ENCODE data around the gene HNRNPAB.
"Not testable (repeated sequence)": the region's sequence is repeated elsewhere in the genome, so short reads cannot be mapped to it uniquely, and the experiment has no call there.

Gene HNRNPAB

DNA sequence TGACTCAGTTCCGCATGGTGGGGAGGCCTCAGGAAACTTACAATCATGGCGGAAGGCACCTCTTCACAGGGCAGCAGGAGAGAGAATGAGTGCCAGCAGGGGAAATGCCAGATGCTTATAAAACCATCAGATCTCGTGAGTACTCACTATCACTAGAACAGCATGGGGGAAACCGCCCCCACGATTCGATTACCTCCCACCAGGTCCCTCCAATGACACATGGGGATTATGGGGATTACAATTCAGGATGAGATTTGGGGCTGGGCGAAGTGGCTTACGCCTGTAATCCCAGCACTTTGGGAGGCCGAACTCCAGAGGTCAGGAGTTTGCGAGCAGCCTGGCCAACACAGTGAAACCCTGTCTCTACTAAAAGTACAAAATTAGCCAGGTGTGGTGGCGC lies 6.2 kb upstream of the HNRNPAB start:
- not testable (repeated sequence) for DNase-seq

DNA sequence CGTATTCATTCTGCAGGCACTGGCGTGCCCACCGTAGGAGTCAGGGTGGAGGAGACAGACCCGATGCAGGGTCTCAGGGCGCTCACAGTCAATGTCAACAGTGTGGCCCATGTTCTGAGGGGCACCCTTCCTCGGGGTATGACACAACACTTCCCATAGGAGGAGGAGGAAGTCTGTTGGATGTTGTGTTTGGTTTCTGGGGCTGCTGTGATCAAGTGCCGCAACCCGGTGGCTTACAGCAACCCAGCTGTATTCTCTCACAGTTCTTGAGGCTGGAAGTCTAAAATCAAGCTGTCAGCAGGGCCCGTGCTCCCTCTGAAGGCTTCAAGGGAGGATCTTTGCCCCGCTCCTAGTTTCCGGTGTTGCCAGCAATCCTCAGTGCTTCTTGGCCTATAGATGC lies 5.6 kb upstream of the HNRNPAB start:
- no peak for DNase-seq

DNA sequence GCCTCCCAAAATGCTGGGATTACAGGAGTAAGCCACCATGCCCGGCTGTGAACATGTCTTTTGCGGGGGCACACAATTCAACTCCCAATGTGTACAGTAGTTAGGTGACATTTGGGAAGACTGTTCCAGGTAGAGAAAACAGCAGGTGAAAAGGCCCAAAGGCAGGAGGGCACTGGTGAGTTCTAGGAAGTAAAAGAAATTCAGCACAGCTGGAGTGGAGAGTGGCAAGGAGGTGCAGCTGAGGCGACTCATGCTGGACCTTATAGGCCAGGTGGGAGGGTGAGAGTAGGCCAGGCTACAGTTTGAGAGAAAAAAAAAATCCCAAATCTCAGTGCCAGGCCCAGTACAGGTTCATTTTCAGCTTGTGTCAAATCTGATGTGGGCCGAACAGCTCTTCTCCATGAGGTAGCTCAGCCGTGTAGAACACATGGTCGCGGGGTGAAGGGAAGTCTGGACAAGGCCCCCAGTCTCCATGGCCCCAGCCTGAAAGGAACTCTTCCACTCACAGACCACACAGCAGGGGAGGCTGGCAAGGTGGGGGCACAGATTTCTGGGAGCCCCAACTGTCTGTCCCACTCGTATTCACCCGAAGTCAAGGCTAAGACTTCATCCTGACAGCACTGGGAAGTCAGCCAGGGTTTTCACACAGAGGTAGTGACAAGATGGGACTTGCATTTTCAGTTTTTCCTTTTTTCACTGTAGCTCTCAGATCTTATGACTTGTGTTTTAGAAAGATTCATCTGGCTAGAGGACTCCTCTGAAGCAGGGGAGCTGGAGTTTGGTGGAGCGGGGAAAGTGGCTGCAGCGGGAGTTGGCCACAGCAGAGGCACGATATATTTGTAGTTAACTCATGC lies 4.5 kb upstream of the HNRNPAB start:
- DNase-seq, result no peak

- no peak for DNase-seq
These were observed 3.0 kb upstream of the HNRNPAB start for GRCh38 chr5:178201221-178201926.

DNA sequence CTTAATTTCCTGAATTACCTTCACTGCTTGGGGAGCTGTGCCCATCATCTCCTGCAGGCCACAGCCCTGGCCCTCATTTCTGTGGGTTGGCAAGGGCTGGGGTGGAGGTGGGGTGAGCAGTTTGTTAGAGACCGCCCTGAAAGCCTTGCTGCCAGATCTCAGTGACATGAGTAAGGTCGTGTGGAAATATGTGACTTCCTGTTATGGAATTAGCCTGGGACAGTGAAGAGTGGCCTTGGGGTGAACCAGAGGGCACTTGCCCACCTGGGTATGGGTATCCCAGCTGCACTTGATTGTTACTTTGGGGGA lies 2.5 kb upstream of the HNRNPAB start:
- DNase-seq, result no peak

DNA sequence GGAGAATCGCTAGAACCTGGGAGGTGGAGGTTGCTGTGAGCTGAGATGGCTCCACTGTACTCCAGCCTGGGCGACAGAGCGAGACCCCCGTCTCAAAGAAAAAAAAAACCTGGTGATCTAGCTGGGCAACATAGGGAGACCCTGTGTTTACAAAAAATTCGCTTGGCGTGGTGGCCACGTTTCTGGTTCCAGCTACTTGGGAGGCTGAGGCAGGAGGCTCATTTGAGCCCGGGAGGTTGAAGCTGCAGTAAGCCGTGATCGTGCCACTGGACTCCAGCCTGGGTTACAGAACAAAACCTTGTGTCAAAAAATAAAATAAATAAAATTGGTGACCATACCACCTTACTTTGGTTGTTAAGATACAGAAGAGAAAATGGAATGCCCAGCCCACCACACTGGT lies 1.8 kb upstream of the HNRNPAB start:
- DNase-seq, result no peak

DNA sequence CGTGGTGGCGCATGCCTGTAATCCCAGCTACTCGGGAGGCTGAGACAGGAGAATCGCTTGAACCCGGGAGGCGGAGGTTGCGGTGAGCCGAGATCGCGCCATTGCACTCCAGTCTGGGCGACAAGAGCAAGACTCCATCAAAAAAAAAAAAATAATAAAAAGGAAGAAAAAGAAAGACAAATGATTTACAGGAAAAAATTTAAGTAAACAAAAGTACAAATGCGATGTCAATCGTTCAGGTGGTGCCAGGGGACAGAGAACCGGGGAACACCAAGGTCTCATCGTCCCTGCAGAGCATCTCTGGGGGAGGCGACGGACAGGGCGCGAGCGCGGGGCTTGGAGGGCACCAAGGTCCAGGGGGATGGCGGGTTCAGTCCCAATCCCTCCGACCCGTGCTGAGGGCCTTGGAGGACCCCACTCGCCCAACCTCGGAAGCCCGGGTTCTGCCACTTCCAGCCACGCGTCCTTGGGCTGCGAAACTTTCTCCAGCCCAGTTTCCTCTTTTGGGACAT lies 607 bp upstream of the HNRNPAB start:
- DNase-seq, result no peak

- peak; percentile 64 for DNase-seq
These were observed 809 bp downstream of the HNRNPAB start for GRCh38 chr5:178204935-178205748.

GRCh38 chr5:178205749-178206047 lies 1.4 kb downstream of the HNRNPAB start:
- no peak for DNase-seq

DNA sequence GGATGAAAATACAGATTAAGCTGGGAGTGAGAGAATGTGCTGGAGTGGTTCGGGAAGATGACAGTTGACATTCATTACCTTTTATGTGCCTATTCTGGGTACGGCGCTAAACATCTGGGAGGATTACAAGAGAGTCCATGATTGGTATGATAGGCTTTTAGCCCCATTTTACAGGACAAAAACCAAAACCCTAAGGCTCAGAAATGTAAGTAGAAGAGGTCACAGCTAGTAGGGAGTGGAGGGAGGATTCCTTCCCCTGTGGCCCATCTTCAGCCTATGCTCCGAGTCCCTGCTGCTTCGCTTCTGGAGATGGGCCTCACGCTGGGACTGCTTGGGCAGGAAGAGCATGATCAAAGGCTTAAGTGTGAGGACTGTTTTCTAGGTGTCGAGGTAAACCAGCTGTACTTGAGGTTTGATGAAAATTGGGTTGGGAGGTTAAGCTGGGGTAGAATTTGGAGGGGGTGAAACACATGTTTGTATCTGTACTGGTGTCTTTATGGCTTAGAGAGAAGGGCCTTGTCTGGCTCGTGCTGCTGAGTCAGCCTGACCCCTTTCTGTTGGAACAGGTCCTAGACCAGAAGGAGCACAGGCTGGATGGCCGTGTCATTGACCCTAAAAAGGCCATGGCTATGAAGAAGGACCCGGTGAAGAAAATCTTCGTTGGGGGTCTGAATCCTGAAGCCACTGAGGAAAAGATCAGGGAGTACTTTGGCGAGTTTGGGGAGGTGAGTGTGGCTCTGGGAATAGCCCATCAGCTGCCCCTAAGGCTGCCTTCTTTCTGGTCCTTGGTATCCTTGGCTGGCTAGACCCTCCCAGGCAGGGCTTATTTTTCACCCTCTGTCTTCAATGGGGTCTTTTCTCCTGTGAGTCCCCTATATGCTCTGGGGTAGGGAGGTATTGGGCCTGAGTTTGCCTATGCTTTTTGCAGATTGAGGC lies 2.1 kb downstream of the HNRNPAB start:
- no peak for DNase-seq

DNA sequence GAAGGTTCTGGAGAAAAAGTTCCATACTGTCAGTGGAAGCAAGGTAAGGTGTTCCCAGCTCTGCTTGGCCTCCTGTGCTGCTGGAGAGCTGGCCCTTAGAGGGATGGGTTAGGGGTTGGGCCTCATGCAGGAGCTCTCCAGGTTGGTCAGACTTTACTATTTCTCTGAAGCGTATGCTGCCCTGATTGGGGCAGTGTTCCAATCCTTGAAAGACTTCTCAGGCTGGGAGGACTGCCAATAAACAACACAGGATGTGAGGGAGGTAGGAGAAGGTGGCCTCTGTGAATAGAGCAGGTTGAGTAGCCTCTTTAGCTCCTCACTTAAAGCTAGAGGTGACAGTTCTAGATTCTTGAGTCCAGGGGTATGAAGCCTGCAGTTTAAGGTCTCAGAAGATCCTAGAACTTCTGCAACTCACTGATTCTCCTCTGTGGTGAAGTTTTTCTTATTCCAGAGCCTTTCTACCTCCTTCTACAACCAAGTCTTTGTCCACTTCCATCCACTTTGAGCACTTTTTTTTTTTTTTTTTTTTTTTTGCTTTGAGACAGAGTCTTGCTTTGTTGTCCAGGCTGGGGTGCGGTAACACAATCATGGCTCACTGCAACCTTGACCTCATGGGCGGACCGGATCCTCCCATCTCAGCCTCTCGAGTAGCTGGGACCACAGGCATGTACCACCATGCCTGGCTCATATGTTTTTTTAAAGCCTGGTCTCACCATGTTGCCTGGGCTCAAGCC lies 3.0 kb downstream of the HNRNPAB start:
- no peak for DNase-seq

GRCh38 chr5:178207917-178208280 lies 3.6 kb downstream of the HNRNPAB start:
- no peak for DNase-seq

- DNase-seq, result no peak
These were observed 4.4 kb downstream of the HNRNPAB start for GRCh38 chr5:178208540-178209227.

DNA sequence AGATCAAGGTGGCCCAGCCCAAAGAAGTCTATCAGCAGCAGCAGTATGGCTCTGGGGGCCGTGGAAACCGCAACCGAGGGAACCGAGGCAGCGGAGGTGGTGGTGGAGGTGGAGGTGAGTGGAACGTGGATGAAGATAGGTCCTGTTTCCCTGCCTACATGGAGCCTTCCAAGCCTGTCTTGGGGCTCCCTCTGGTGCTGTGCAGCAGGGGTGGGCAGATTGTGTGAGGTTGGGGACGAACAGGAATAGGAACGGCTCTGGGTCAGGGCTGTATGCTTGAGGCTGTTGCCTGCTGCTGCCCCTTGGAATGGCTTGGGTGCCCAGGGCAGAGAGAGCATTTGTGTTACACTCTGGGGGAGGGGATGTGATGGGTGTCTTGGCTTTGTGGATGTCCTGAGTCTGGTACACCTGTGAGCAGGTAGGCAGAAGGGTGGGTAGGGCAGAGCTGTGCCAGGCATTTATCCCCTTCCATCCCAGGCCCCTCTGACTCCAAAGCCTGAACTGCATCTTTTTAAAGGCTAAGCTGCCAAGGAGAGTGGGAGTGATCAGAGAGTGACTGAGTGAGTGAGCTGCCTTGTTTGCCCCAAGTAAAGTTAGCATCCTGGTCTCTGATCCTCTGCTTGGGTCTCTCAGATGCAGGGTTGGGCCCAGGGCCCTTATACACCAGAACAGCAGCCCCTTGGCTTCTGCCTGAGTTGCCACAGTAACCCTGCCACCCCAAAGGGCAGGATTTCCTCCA lies 5.2 kb downstream of the HNRNPAB start:
- DNase-seq, result no peak

DNA sequence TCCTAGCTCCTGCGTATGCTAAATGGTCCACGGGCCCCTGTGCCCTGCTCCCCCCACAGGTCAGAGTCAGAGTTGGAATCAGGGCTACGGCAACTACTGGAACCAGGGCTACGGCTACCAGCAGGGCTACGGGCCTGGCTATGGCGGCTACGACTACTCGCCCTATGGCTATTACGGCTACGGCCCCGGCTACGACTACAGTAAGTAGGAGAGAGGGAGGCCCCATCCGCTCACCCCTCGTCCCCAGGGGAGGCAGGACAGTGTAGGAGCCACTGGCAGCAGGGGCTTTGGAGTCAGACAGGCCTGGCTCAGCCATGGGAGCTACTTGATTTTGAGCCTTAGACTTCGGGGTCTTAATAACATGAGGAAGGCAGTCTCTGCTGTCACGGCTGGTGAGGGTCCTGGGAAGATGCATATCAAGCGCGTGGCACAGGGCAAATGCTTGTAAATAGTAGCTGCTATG lies 5.8 kb downstream of the HNRNPAB start:
- DNase-seq, result no peak

DNA sequence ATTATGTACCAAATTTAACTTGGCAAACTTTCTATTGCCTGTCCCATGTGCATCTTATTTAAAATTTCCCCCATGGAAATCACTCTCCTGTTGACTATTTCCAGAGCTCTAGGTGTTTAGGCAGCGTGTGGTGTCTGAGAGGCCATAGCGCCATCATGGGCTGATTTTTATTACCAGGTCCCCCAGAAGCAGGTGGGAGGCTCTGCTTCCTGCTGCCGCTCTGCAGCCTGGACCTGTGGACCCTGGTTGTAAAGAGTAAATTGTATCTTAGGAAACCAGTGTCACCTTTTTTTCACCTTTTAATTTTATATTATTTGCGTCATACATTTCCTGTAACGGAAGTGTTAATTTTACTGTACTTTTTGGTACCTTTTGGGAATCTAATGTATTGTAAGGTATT lies 6.4 kb downstream of the HNRNPAB start:
- DNase-seq, result no peak

- DNase-seq, result no peak
These were observed 7.0 kb downstream of the HNRNPAB start for GRCh38 chr5:178211095-178212048.

DNA sequence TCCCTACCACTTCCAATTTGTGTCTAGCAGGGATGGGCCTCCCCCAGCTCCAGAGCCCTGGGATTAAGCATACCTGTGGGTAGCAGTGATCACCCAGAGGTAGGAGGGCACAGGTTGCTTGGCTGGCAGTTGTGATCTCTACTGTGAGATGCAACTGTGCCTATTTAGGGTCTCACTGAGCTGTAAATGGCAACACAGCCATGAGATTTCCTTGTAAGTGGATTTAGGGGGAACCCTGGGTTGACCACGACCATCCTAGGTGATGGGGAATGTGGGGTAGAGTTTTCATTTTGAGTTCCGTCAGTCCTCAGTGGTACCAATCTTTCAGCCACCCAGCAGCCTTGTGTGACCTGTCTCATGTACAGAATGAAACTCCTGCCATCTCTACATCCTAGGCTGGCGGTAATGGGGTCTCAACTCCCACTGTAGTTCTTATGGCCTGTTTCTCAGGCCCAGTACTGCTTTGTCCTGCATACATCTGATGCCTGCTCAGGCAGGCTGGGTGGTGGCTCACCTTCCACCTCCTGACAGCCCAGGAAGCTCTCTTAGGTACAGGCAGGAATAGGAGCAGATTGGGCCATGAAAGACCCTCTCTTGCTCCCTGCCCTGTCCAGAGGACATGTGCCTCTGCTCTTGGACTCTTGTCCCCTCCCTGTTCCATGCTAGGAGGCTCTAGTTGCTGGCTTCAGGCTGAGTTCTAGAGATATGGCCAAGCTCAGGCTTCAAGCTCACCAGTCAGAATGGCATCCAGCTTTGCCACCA lies 8.1 kb downstream of the HNRNPAB start:
- DNase-seq, result no peak
